CD4-positive, alpha-beta T cell treated with Interferon alpha-2 for 1 hour (primary cell): ENCODE measurements around the gene EGFL7.
"Not testable (repeated sequence)": the region's sequence is repeated elsewhere in the genome, so short reads cannot be mapped to it uniquely, and the experiment has no call there.

Source experiments
- DNase-seq, 2 donors: peaks; one replicate each; pipeline ENCODE4 v3.0.0-alpha.2; 2020 to 2022

Gene EGFL7

DNA sequence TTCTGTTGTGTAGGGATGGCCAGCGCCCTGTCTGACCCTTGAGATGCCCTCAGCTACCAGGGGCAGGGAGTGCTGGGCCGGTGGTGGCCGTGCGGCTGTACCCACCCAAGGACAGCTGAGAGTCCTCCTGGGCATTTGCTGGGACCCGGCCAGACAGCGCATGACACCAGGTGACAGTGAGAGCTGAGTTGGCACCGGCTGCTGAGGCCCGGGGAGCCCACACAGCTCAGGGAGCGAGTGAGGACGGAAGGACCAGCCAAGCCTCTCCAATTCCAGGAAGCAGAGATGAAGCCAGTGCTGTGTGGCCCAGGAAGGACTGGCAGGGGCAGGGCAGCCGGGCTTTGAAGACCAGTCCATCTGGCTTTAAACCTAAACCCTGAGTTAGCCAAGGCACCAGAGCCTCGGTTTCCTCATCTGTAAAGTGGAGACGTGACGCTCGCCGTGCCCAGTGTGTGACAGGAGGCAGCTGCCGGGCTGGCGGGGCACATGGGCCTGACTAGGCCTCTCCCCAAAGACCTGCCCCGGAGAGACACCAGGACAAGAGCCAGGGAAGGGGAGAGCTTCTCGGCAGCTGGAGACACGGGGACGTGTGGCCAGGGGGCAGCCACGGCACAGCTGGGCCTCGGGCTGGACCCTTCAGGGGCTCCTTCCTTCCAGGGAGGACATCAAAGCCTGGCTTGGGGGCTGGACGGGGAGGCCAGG is 27.5 kb downstream of the EGFL7 start:
- DNase-seq: no peak

DNA sequence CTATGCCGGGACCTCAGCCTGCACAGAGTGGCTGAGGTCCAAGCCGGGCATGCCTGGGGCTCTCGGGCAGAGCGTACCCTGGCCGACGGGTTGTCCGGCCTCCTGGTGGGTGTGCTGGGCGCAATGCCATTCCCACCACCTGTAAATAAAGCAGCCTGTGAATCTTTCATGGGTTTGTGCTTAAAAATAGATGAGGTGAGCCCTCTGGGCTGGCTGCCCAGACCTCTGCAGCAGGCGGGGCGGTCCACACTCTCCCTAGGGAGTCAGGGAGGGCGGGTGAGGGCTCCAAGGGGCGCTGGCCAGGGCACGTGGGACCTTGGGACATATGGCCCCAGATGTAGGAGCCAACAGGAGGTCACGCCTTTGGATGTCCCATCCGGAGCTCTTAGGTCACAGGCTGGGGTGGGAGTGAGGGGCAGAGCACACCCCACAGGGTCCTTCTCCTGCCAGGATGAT is 28.1 kb downstream of the EGFL7 start:
- DNase-seq: no peak

DNA sequence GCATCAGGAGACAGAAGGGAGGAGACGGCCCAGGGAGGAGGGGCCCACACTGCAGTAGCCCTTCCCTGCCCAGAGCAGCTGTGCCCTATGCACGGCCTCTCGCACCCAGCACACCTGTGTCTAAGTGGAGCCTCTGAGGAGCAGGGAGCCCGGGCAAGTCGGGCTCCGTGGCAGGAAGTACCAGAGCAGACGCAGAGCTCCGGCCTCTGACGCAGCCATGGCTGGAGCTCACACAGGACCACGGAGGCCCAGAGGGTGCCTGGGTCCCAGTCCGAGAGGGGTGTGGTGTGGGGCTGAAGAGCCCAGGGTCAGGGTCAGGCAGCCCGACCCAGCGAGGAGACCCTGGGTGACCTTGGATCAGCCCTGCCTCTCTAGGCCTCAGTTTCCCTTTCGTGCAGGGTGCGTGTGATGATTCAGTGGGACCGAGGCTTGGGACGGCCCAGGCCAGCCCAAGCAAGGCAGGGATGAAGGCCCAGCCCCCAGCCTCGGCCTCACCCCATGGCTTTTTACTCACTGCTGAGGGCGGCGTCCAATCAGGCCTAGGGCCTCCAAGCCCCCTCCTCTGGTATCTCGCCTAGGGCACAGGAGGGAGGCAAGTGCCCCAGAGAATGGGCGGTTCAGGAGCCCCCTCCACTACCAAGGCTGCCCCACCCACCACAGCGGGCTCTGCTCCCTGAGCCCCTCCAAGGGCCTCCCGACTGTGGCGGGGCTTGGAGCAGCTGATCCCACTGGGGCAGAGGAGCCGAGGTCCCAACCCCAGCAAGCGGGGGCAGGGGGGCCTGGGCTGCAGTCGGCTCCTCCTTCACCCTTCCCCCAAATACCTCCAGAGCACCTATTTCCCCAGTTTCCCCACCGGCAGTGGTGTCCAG is 28.8 kb downstream of the EGFL7 start:
- no peak for DNase-seq

DNA sequence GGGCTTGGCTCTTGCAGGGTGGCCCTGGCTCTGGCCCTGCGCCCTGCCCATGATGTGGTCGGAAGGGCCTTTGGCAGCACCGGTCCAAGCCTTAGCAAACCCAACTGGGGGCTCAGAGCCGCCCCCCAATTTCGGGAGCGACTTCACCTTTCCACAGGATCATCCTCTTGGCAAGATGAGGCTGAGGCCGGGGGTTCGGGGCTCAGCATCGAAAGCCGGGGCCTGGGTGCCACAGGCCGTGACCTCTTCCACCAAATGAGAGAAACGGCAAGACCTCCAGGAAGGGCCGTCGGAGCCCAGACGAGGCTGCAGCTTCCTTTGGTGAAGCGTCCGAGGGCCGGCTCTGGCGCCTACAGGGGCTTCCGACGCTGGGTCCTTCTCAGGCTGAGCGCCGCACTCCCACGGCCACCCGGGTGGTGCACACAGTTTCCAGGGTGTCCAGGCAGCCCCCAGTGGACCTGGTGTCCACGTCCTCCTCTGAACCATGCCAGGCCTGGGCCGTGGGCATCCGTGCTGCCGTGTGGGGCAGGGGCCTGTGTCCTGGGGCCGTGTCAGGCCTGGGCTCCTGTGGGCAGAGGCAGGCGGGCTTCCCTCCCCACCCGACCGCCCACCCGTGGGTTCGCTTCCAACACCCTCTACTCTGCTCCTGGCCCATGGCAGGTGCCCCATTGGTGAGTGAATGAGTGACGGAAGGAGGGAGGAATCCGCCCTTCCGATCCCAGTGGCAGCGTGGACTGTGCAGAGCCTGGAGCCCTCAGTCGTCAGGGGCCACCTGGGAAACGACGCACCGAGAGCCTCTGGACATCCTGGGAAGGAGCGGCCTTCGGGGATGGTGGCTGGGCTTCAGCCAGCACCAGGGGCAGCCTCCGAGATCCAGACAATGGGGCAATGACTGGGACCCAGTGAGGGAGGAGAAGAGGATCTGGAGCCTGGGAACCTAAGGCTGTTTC is 29.7 kb downstream of the EGFL7 start:
- no peak for DNase-seq

DNA sequence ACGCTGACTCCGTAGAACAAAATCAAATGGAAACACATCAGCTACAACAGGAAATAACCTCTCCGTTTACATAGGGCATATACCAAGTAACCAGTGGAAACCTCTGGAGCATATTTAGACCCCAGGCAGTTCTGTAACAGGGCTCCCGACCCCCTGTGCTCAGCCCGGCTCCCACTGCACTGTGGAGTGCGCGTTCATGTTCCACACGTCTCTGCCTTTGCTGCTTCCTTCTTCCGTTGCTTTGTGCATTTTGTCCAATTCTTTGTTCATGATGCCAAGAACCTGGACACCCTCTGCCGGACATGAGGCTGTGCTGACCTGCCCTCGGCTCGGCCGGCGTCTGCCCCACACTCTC is 30.4 kb downstream of the EGFL7 start:
- no peak for DNase-seq

DNA sequence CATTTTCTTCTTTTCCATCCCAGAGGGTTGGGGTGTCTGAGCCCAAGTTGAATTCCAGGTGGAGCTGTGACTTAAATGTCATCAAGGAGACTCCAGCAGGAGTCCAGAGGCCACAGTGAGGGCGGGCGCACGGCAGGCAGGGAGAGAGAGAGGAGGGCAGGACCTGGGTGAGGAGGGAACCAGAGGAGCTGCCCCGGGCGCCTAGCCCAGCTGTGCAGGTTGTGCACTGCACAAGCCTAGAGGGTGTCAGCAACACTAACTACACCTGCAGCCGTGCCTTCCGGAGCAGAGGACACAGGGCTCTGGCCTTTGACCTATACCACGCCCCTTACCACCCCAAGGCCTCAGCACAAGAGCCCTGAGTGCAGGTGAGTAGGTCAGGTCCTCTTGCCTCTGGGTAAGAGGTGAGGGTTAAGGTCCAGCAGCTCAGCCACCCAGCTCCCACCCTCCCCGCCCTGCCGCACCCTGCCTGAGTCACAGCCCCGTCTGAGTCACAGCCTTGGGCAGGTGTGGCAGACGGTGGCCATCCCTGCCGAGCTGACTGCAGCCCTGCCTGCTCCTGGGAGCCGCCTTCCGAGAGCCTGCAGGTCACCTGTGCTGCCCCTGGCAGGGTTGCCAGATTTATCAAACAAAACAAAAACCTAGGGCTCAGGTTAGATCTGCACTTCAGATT is 30.9 kb downstream of the EGFL7 start:
- DNase-seq: no peak

DNA sequence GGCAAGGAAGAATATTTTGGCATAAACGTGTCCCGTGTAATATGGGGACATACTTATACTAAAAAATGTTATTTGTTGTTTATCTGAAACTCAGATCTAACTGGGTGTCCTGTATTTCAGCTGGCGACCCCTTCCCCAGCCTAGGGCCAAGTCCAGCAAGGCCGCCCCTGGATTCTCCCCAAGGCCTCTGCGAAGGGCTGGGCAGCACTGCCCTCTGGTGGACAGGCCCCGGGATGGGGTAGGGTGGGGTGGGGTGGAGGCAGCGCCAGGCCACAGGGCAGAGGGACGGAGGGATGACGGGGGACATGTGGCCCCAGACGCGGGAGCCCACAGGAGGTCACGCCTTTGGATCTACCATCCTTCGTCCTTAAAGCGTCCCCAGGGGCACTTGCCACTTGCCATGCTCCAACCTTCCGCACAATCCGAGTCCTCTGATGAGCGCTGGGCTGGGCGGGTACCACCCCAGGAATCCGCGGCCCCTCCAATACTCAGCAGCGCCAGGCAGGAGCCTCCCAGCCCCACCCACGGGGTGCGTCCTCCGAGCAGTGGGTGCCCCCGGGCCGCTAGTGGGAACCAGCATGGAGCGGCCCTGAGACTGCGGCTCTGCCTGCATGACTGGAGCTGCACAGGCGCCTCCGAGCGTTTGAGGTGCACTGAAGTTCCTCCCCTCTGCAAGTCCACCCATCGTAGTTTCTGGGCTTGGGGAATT is 31.6 kb downstream of the EGFL7 start:
- DNase-seq: no peak

DNA sequence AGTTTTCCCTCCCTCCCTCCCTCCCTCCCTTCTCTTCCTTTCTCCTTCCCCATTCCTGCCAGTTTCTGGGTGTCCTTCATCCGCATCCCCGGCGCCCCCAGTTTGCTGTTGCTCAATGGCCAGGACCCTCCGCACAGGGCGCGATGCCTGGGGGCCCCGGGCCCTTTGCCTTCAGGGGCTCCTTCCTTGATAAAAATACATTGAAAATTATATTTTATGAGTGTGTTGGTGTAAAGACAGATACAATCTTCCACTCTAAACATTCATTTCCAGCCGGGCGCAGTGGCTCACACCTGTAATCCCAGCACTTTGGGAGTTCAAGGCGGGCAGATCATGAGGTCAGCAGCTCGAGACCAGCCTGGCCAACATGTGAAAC is 32.1 kb downstream of the EGFL7 start:
- DNase-seq: no peak

DNA sequence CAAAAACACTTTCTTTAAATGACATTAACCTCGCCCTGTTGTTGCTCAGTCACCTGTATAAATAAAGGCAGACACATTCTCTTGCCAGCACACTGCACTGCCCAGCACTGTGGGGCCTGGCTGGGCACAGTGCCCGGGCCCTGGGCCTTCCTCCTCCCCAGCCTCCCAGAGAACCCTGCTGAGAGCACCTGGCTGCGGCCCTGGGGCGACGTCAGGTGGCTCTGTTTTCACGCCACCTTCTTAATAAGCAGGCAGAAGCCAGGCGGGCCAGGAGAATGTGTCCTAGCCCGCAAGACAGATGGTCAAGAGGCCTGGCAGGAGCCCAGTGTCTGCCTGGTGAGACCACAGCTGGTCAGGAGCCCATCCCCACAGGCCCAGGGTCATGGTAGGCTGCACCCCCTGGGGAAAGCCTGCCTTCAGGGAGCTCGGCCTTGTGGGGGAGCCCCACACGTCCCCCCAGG is 32.7 kb downstream of the EGFL7 start:
- DNase-seq: no peak

DNA sequence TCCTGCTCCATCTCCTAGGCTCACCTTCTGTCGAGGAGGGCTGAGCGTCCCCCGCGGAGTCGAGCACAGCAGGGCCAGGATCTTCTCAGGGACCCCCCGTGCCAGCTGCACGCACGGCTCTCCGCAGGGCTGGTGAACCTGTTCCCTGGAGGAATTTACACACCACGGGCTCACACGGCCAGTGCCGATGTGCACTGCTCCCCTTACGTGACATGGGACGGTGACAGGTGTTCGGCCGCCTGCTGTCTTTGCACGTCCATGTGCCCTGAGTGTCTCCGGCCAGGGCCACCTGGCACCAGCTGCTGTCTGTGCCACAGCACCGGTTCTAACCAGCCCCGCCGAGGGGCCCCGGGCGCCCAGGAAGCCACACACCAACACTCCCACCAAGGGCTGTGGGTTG is 33.2 kb downstream of the EGFL7 start:
- no peak for DNase-seq

DNA sequence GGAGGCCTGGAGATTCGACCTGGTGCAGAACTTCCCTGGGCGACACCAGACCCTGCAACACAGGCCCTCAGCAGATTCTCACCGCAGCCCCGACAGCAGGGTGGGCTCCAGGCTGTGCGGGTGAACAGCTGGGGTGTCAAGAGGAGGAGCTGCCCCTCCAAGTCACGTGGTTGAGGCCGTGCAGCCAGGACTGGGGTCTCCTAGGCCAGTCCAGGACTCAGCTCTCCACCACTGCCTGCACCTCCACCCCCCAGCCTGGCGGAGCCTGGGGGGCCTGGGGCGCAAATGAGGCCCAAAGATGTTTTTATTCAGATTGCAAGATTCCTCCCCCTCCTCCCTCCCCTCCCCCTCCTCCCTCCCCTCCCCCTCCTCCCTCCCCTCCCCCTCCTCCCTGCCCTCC is 33.8 kb downstream of the EGFL7 start:
- no peak for DNase-seq

DNA sequence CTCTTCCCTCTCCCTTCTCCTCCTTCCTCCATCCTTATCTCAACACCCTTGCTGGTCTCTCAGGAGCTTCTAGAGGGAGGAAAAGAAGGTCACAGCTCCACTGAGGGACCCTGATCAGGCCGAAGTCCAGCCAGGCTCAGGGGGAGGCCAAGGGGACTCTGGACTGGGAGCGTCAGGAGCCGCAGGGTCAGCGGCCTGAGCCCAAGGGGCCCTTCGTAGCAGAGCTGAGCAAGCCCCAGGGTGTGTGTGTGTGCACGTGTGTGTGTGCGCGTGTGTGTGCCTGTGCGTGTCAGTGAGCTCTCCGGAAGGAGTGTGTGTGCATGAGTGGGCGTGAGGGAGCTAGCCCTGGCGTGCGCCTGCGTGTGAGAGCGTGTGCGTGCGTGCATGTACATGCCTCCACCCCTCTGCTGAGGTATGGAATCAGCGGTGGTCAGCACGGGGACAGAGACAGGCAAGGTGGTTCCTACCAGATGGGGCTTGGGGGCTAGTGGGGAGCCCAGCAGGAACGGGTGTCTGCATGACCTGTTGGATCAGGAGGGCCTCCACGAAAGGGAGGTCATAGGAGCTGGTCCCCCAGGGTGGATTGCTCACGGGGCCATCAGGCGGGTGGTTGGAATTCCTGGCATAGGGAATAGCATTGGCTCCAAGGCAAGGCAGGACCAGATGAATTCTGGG is 34.6 kb downstream of the EGFL7 start:
- no peak for DNase-seq

DNA sequence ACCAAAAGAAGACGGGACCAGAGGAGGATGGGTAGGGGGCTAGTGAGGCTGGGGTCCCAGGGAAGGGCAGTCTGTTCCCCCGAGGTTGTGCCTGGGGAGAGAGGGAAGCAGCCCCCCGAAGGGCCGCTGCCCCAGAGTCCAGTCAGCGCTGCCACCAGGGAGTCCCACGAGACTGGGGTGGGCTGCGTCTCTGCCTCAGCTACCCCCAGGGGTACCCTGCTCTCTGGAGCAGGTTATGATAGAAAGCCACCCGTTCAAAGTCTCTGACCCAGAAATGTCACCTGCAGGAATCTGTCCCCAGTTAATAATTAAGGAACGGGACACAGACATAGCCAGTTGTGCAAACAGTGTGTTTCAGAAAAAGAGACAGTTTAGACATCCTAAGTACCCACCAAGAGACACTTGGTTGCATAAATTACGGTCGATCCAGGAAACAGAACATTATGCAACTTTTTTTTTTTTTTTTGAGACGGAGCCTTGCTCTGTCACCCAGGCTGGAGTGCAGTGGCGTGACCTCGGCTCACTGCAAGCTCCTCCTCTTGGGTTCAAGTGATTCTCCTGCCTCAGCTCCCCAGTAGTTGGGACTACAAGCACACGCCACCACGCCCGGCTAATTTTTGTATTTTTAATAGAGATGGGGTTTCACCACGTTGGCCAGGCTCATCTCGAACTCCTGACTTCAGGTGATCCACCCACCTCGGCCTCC is 35.3 kb downstream of the EGFL7 start:
- DNase-seq: peak in 1 of 2 donors; percentile 14

DNA sequence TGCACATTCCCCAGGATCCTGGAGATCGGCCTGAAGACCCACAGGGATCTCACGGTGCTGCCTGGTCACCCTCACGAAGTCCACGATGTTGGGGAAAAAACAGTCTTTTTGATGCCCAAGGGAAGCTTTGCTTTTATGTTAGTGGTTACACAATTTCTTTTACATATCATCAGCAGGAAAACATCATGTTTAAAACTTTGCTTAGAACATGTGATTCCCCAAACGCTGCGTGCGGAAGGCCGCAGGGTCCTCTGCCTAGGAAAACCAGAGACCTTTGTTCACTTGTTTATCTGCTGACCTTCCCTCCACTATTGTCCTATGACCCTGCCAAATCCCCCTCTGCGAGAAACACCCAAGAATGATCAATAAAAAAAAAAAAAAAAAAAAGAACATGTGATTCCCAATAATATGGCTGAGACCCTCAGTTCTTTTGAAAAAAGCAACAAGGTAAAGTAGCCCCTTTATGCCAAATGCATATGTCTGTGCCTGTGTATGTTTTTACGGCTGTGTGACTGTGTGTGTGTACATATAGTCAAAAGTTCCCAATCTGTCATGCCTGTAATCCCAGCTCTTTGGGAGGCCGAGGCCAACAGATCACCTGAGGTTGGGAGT is 36.0 kb downstream of the EGFL7 start:
- no peak for DNase-seq

DNA sequence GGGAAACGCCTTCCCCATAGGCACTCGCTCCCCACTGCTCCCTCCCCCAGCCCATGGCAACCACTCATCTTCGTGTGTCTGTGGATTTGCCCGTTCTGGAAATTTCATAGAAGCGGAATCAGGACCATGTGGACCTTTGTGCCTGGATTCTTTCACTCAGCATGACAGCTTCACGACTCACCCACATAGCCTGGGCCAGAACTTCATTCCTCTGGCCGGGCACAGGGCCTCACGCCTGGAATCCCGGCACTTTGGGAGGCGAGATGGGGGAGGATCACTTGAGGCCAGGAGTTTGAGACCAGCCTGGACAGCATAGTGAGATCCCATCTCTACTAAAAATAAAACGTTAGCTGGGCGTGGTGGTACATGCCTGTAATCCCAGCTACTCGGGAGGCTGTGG is 37.6 kb downstream of the EGFL7 start:
- DNase-seq: no peak

DNA sequence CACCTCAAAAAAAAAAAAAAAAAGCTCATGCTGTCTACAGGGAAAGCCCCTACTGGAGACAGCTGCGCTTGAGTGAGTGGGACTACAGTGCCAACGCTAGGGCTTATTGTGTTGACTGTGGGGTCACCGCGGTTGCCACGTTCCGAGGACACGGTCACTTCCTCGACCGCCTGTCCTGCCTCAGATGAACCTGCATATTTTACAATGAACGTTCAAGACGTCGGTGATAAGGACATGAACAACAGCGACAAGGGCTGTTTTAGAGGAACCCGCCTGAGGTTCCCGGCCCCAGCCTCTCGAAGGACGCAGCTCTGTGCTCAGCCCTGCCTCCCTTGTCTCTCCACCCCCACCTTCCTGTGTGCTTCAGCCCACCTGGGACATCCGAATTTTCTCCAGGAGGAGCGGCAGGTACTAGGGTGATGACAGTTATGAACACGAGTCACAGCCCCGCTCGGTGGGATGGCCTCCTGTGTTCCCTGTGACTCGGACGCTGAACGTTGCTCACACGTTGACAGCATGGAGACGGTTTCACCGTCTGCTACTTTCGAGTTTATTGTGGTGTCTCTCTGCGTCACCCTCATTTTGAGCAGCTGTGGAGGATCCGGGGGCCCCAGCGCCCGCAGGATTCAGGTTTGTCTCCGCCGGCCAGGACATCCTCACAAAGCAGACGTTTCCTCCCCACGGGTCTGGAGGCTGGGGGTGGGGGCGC is 38.4 kb downstream of the EGFL7 start:
- DNase-seq: peak; percentile 57 to 69

DNA sequence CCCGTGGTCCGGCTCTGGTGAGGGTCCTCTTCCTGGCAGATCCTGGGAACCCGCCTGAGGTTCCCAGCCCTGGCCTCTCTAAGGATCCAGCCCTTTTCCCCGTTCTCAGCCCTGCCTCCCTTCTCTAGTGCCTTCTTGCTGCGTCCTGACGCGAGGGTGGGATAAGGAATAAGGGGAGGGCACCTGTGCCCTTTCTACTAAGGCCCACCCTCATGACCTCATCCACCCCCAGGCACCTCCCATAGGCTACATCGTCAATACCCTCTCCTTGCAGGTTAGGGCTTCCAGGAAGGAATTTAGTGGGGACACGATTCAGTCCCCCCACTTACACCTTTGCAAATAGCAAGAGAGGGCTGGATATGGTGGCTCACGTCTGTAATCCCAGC is 38.9 kb downstream of the EGFL7 start:
- DNase-seq: no peak

DNA sequence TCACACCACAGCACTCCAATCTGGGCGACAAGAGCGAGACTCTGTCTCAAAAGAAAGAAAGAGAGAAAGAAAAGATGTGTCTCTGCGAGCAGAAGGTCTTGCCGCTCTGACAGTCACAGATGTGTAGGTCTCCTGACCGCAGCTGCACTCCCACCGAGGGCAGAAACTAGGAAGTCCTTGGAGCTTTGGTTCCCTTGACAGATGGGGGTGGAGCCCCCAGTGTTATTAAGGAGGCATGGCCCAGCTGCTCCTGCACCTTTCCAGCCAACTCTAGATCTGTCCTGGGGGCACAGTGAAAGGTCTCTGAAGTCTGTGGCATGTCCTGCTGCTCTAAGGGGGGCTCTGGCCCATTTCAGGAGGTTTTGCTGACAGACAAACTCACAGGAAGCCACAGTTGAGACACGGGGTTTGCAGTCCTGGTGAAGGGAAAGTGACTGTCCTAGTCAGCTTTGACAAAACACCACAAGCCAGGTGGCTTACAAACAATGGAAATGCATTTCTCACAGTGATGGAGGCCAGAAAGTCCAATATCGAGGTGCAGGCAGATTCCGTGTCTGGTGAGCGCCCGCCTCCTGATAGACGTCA is 40.7 kb downstream of the EGFL7 start:
- peak in 1 of 2 donors; percentile 11 for DNase-seq

DNA sequence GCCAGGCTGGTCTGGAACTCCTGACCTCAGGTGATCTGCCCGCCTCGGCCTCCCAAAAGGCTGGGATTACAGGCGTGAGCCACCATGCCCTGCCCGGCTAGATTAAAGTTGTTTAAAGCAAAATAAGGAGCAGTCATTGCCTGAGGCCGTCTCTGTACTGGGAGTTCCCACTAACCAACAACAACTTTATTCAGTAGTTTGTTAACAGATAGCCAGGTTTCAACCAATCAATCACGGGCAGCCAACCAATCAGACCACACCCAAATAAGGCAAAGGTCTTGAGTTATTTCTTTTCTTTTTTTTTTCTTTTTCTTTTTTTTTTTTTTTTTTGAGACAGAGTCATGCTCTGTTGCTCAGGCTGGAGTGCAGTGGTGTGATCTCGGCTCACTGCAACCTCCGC is 42.0 kb downstream of the EGFL7 start:
- DNase-seq: not testable (repeated sequence)
